ENCODE data around the gene MAP3K1. TPM values are rescaled to one million over a fixed set of nuclear protein-coding genes. Genes with fewer than 3 reads are reported as not detected.

MAP3K1 gene
- total RNA-seq, 1 donor from 2014 or later: 23.6 TPM

DNA sequence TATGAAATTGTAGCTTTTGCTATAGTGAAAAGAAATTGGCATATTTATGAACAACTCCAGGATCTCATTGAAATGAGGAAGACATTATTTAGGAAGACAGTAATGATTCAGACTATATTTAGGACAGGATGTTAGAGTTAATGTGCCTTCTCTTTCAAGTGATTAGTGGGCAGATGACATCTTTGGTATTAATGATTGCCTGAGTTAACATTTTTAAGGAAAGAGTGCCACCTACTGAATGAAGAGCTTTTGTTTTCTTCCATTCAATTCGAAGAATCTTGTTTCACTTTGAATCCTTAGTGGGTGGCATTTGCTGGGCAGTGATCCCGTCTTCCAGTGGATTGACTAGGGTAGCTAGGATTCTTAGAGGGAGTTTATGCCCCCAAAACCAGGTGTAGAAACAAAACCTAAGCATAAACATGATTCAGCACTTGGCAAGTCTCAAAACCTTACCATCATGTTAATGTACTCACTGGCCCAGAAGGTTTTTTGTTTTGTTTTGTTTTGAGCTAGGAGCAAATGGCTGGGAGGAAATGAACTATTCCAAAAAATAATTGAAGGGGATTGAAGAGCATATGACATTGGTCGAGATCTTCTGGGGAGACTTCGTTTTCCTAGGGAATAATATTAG lies 23.2 kb downstream of the MAP3K1 start:
- Mint-ChIP-seq H3K4me1 (ENCODE audit: low read depth) (peaks cover 58% of the 10 kb centered on the region), H3K27ac (no peak overlapping the region), H3K4me3 (peak overlapping the region; percentile 25), H3K36me3 (ENCODE audit: low read depth) (no peaks in the 10 kb centered on the region), H3K9me3 (no peaks in the 10 kb centered on the region), H3K27me3 (ENCODE audit: insufficient read depth) (no peaks in the 10 kb centered on the region)
- intact Hi-C loops (cut with micrococcal nuclease): loop anchor here (1.0 to 5.0 kb wide), 6 partner anchors 9 to 902 kb away; no protein-coding TSS in a partner anchor
- no peak for DNase-seq (ENCODE audit: low spot score)

DNA sequence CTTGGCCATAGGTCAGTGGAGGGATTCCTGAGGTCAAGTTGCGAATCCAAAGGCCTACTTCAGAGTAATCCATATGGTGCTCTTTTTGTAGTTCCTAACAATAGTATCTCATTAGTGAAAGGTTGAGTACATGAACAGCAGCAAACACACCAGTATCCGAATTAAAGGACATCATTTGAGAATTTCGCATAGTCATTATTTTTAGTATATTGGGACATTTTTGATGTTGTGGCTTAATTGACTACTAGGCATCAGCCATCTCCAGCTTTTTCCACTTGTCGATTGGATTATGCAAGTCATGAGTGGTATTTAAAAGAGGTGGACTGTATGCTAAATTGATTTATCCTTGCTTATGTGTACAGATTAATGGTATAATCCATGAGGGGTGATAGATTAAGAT lies 23.7 kb downstream of the MAP3K1 start:
- no peaks in the 10 kb centered on the region for H3K36me3 Mint-ChIP-seq (ENCODE audit: low read depth)
- DNase-seq (ENCODE audit: low spot score): no peak
- H3K4me3 Mint-ChIP-seq: no peak overlapping the region
- H3K9me3 Mint-ChIP-seq: no peaks in the 10 kb centered on the region
- H3K27ac Mint-ChIP-seq: no peak overlapping the region
- no peaks in the 10 kb centered on the region for H3K27me3 Mint-ChIP-seq (ENCODE audit: insufficient read depth)
- H3K4me1 Mint-ChIP-seq (ENCODE audit: low read depth): peaks cover 52% of the 10 kb centered on the region
- intact Hi-C loops (cut with micrococcal nuclease): loop anchor here (5.0 kb wide), 3 partner anchors 357 to 857 kb away; no protein-coding TSS in a partner anchor

- H3K4me3 Mint-ChIP-seq: no peak overlapping the region
- H3K36me3 Mint-ChIP-seq (ENCODE audit: low read depth): peaks cover 1% of the 10 kb centered on the region
- H3K4me1 Mint-ChIP-seq (ENCODE audit: low read depth): peaks cover 54% of the 10 kb centered on the region
- no peak overlapping the region for H3K27ac Mint-ChIP-seq
- intact Hi-C loops (cut with micrococcal nuclease): no loop called here
- no peaks in the 10 kb centered on the region for H3K9me3 Mint-ChIP-seq
- no peak for DNase-seq (ENCODE audit: low spot score)
- H3K27me3 Mint-ChIP-seq (ENCODE audit: insufficient read depth): no peaks in the 10 kb centered on the region
These were observed 25.2 kb downstream of the MAP3K1 start for GRCh38 chr5:56840597-56840996.

- peaks cover 54% of the 10 kb centered on the region for H3K4me1 Mint-ChIP-seq (ENCODE audit: low read depth)
- H3K4me3 Mint-ChIP-seq: no peak overlapping the region
These were observed 29.9 kb downstream of the MAP3K1 start for GRCh38 chr5:56845277-56845676.

GRCh38 chr5:56845904-56846480 lies 30.6 kb downstream of the MAP3K1 start:
- Mint-ChIP-seq H3K4me3 (no peak overlapping the region), H3K9me3 (no peaks in the 10 kb centered on the region), H3K27ac (no peak overlapping the region), H3K4me1 (ENCODE audit: low read depth) (peaks cover 61% of the 10 kb centered on the region), H3K36me3 (ENCODE audit: low read depth) (peaks cover 4% of the 10 kb centered on the region), H3K27me3 (ENCODE audit: insufficient read depth) (no peaks in the 10 kb centered on the region)
- no peak for DNase-seq (ENCODE audit: low spot score)
- intact Hi-C loops (cut with micrococcal nuclease): no loop called here

More at GRCh38 chr5:56845277-56845676, 29.9 kb downstream of the MAP3K1 start:
- Mint-ChIP-seq H3K27ac (no peak overlapping the region), H3K9me3 (no peaks in the 10 kb centered on the region), H3K27me3 (ENCODE audit: insufficient read depth) (no peaks in the 10 kb centered on the region), H3K36me3 (ENCODE audit: low read depth) (peaks cover 4% of the 10 kb centered on the region)
- no peak for DNase-seq (ENCODE audit: low spot score)
- intact Hi-C loops (cut with micrococcal nuclease): no loop called here

DNA sequence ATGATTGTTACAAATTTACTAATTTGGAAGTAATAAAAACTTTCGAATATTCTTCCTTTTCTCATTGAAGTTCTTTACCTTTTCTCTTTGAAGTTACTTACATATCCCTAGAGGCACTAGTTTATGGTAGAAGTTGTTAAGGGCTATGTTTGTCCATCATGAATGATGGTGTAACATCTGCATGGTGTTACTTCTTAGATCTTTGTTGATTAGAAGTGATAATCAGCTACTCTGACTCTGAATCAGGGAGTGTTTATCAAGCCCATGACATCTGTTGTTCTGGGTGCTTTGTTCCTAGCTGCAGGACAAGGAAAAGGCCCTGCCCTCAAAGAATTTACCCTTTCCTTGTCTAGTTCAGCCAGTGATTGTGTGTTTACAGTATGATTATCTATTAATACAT lies 32.9 kb downstream of the MAP3K1 start:
- intact Hi-C loops (cut with micrococcal nuclease): no loop called here
- H3K4me3 Mint-ChIP-seq: no peak overlapping the region
- no peak overlapping the region for H3K27ac Mint-ChIP-seq
- H3K4me1 Mint-ChIP-seq (ENCODE audit: low read depth): peaks cover 77% of the 10 kb centered on the region
- no peaks in the 10 kb centered on the region for H3K9me3 Mint-ChIP-seq
- no peaks in the 10 kb centered on the region for H3K27me3 Mint-ChIP-seq (ENCODE audit: insufficient read depth)
- no peak for DNase-seq (ENCODE audit: low spot score)
- peaks cover 4% of the 10 kb centered on the region for H3K36me3 Mint-ChIP-seq (ENCODE audit: low read depth)

DNA sequence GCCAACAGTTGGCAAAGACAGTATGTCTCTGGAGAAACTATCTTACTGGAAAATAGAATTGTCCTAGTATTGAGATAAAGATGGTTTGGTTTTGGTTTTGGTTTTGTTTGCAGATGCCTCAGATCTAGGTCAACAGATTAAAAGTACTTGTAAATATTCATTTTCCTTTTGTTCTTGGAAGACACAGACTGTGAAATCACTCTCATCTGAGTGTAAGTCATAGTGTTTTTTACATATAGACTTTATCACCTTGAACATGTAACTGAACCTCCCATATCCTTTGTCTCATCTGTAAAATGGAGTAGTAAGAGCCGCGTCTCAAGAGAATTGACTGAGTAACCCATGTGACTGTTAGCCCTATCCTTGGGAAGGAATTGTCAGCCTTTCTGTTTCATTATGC lies 34.3 kb downstream of the MAP3K1 start:
- Mint-ChIP-seq H3K4me1 (ENCODE audit: low read depth) (peaks cover 83% of the 10 kb centered on the region), H3K27me3 (ENCODE audit: insufficient read depth) (no peaks in the 10 kb centered on the region), H3K4me3 (no peak overlapping the region), H3K27ac (no peak overlapping the region), H3K9me3 (no peaks in the 10 kb centered on the region), H3K36me3 (ENCODE audit: low read depth) (peaks cover 6% of the 10 kb centered on the region)
- no peak for DNase-seq (ENCODE audit: low spot score)
- intact Hi-C loops (cut with micrococcal nuclease): loop anchor here (5.0 kb wide), 1 partner anchor 32 kb away; the partner anchor contains the start of gene MAP3K1

GRCh38 chr5:56850423-56850822 lies 35.1 kb downstream of the MAP3K1 start:
- Mint-ChIP-seq H3K9me3 (no peaks in the 10 kb centered on the region), H3K27me3 (ENCODE audit: insufficient read depth) (no peaks in the 10 kb centered on the region), H3K36me3 (ENCODE audit: low read depth) (peaks cover 6% of the 10 kb centered on the region), H3K27ac (no peak overlapping the region), H3K4me1 (ENCODE audit: low read depth) (peaks cover 83% of the 10 kb centered on the region), H3K4me3 (no peak overlapping the region)
- intact Hi-C loops (cut with micrococcal nuclease): loop anchor here (5.0 kb wide), 1 partner anchor 33 kb away; the partner anchor contains the start of gene MAP3K1
- DNase-seq (ENCODE audit: low spot score): no peak

- peak overlapping the region; percentile 54 for H3K27ac Mint-ChIP-seq
- H3K36me3 Mint-ChIP-seq (ENCODE audit: low read depth): peaks cover 3% of the 10 kb centered on the region
- intact Hi-C loops (cut with micrococcal nuclease): loop anchor here (5.0 kb wide), 1 partner anchor 34 kb away; the partner anchor contains the start of gene MAP3K1
- DNase-seq (ENCODE audit: low spot score): no peak
- peak overlapping the region; percentile 58 for H3K4me3 Mint-ChIP-seq
- no peaks in the 10 kb centered on the region for H3K9me3 Mint-ChIP-seq
- H3K4me1 Mint-ChIP-seq (ENCODE audit: low read depth): peaks cover 79% of the 10 kb centered on the region
- H3K27me3 Mint-ChIP-seq (ENCODE audit: insufficient read depth): no peaks in the 10 kb centered on the region
These were observed 36.1 kb downstream of the MAP3K1 start for GRCh38 chr5:56851258-56851941.

- intact Hi-C loops (cut with micrococcal nuclease): loop anchor here (5.0 kb wide), 1 partner anchor 35 kb away; the partner anchor contains the start of gene MAP3K1
- Mint-ChIP-seq H3K27me3 (ENCODE audit: insufficient read depth) (no peaks in the 10 kb centered on the region), H3K27ac (peak overlapping the region; percentile 24), H3K9me3 (no peaks in the 10 kb centered on the region), H3K4me1 (ENCODE audit: low read depth) (peaks cover 75% of the 10 kb centered on the region), H3K4me3 (peak overlapping the region; percentile 19), H3K36me3 (ENCODE audit: low read depth) (peaks cover 2% of the 10 kb centered on the region)
- DNase-seq (ENCODE audit: low spot score): no peak
These were observed 37.1 kb downstream of the MAP3K1 start for GRCh38 chr5:56852228-56853000.

- no peak for DNase-seq (ENCODE audit: low spot score)
- Mint-ChIP-seq H3K27ac (peak overlapping the region; percentile 29), H3K27me3 (ENCODE audit: insufficient read depth) (no peaks in the 10 kb centered on the region), H3K9me3 (no peaks in the 10 kb centered on the region), H3K4me1 (ENCODE audit: low read depth) (peaks cover 64% of the 10 kb centered on the region), H3K4me3 (no peak overlapping the region), H3K36me3 (ENCODE audit: low read depth) (peaks cover 6% of the 10 kb centered on the region)
- intact Hi-C loops (cut with micrococcal nuclease): loop anchor here (5.0 kb wide), 1 partner anchor 36 kb away; the partner anchor contains the start of gene MAP3K1
These were observed 38.3 kb downstream of the MAP3K1 start for GRCh38 chr5:56853698-56854097.

DNA sequence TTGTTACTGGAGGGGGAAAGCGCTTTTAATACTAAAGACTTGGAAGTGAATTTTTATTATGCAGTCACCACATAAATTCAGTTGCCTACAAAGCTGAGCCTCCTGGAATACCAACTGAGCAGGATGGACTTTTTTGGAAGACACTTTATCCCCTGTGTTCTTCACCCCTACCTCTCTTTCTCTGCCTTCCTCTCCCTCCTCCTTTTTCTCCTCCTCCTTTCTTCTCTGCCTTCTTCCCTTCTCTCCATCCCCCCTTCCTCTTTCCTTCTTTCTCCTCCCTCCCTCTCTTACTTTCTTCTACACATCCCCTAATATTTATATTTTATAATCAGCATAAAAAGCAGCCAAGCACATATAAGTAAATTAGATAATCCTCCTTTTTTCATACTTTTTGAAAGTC lies 39.6 kb downstream of the MAP3K1 start:
- Mint-ChIP-seq H3K4me3 (no peak overlapping the region), H3K27ac (no peak overlapping the region), H3K9me3 (no peaks in the 10 kb centered on the region), H3K36me3 (ENCODE audit: low read depth) (peaks cover 14% of the 10 kb centered on the region), H3K4me1 (ENCODE audit: low read depth) (peaks cover 52% of the 10 kb centered on the region), H3K27me3 (ENCODE audit: insufficient read depth) (no peaks in the 10 kb centered on the region)
- DNase-seq (ENCODE audit: low spot score): no peak
- intact Hi-C loops (cut with micrococcal nuclease): loop anchor here (5.0 kb wide), 1 partner anchor 38 kb away; the partner anchor contains the start of gene MAP3K1

All from activated T-helper 1 cell treated with anti-CD3 and anti-CD28 coated beads, Interleukin-12 subunit alpha, Interleukin-12 subunit beta, Interleukin-2, Interleukin-4 antibody, amounts not matched to agents 30 ng/mL and 10 ng/mL and 1 ng/mL, durations not matched to agents 14 hours and 24 hours and 36 hours (primary cell).